ENCODE measurements around the gene GDA. TPM values are rescaled to one million over a fixed set of nuclear protein-coding genes. Genes with fewer than 3 reads are reported as not detected.
"Not testable (repeated sequence)": the region's sequence is repeated elsewhere in the genome, so short reads cannot be mapped to it uniquely, and the experiment has no call there.

The GDA gene
- total and polyA plus RNA-seq, 3 donors from 2014 or later: 1.7 to 3.7 (median 2.1) TPM

DNA sequence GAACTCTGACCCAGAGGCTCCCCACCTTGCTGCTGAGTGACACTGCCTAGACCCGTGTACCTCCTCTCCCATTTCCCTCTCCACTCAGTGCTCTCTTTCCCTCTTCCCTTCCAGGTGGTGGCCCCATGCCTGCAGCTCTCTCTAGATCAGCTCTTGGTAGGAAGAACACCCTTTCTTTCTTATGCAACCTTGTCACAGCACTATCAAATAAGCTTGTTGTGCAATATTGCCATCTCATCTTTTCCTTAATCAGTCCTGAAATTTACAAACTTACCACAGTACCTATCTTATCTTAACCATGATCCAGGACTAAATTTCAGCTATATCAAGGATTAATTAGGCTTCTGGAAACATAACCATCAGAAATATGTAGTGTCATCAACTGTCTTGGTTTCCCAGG lies 127.2 kb downstream of the GDA start:
- intact Hi-C loops (cut with DNase I; ENCODE audit: low total_unique reads): no loop called here

DNA sequence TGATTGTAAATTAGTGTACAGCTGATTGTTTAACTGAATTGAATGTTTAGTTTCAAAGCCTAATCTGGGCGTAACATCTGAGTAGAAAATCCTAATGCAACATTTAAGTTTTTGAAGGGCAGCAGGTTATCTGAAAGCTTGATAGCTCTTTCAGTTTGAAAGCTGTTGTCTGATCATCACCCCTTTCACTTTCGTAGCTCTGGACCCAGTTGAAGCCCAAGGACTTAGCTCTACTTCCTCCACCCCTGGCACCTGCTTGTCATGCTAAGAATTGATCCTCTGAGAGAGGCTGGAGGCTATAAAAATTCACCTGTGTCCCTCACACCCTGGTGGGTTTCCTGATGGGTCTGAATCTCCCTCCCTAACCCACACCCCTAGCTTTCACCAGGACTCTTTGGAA lies 129.7 kb downstream of the GDA start:
- no peak for TF ChIP-seq POLR2A (IDR thresholded peaks at IDR 0.05)
- TF ChIP-seq, protein P1, sequence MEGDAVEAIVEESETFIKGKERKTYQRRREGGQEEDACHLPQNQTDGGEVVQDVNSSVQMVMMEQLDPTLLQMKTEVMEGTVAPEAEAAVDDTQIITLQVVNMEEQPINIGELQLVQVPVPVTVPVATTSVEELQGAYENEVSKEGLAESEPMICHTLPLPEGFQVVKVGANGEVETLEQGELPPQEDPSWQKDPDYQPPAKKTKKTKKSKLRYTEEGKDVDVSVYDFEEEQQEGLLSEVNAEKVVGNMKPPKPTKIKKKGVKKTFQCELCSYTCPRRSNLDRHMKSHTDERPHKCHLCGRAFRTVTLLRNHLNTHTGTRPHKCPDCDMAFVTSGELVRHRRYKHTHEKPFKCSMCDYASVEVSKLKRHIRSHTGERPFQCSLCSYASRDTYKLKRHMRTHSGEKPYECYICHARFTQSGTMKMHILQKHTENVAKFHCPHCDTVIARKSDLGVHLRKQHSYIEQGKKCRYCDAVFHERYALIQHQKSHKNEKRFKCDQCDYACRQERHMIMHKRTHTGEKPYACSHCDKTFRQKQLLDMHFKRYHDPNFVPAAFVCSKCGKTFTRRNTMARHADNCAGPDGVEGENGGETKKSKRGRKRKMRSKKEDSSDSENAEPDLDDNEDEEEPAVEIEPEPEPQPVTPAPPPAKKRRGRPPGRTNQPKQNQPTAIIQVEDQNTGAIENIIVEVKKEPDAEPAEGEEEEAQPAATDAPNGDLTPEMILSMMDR (IDR thresholded peaks at IDR 0.05): no peak
- intact Hi-C loops (cut with DNase I; ENCODE audit: low total_unique reads): no loop called here
- Histone ChIP-seq H3K27me3 (no peaks in the 10 kb centered on the region), H3K4me1 (peaks cover 2% of the 10 kb centered on the region), H3K9me3 (no peaks in the 10 kb centered on the region), H3K36me3 (ENCODE audit: low read depth, missing control alignments) (no peaks in the 10 kb centered on the region), H3K4me3 (no peak overlapping the region), H3K27ac (no peak overlapping the region)
- DNase-seq: no peak
- 83% methylated on average over 2 of the region's 2 CpGs for WGBS, 2 donors

More for the DNA sequence above, 127.2 kb downstream of the GDA start:
- no peak for DNase-seq
- 89 to 93% methylated on average over 1 of the region's 1 CpG for WGBS, 2 donors
- Histone ChIP-seq H3K27me3 (no peaks in the 10 kb centered on the region), H3K4me3 (no peak overlapping the region), H3K9me3 (no peaks in the 10 kb centered on the region), H3K27ac (no peak overlapping the region), H3K36me3 (ENCODE audit: low read depth, missing control alignments) (no peaks in the 10 kb centered on the region), H3K4me1 (peaks cover 2% of the 10 kb centered on the region)
- TF ChIP-seq, protein P1 (IDR thresholded peaks at IDR 0.05): no peak
- TF ChIP-seq POLR2A (IDR thresholded peaks at IDR 0.05): no peak

DNA sequence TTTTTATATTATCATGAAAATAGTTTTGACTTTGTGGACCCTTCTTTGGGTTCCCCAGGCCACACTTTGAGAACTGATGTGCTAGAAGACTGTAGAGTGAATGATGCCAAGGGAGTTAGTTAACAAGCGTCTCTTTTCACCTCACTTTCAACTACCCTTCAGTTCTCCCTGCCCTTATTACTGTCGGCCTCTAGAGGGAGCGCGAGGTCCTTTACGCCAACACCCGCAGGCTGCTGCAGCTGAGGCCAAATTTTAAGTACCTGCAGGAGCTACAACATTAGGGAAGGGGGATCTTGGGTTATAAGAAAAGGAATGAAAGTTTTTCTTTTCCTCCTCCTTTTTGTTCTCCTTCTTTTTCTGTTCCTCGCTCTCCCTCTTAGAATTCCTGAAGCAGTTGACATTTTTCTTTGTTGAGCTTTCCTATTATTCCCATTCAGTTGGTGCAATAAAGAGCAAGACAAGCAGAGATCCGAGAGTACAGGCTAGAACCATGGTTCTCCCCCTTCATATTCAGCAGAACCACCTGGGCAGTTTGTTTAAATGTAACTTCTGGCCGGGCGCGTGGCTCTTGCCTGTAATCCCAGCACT lies 131.8 kb downstream of the GDA start:
- no peaks in the 10 kb centered on the region for H3K27me3 ChIP-seq
- H3K36me3 ChIP-seq (ENCODE audit: low read depth, missing control alignments): no peaks in the 10 kb centered on the region
- no peak overlapping the region for H3K27ac ChIP-seq
- peak; percentile 86 for DNase-seq
- TF ChIP-seq, protein P1 (IDR thresholded peaks at IDR 0.05): peak; percentile 77 to 86 (median 80)
- no peak for TF ChIP-seq POLR2A (IDR thresholded peaks at IDR 0.05)
- H3K4me3 ChIP-seq: peak overlapping the region in 1 of 2 donors; percentile 14
- intact Hi-C loops (cut with DNase I; ENCODE audit: low total_unique reads): loop anchor here (10.0 kb wide), 2 partner anchors 544 to 904 kb away; no protein-coding TSS in a partner anchor
- H3K4me1 ChIP-seq: peaks cover 2% of the 10 kb centered on the region
- 24 to 29% methylated on average over 11 of the region's 11 CpGs for WGBS, 2 donors
- no peaks in the 10 kb centered on the region for H3K9me3 ChIP-seq

DNA sequence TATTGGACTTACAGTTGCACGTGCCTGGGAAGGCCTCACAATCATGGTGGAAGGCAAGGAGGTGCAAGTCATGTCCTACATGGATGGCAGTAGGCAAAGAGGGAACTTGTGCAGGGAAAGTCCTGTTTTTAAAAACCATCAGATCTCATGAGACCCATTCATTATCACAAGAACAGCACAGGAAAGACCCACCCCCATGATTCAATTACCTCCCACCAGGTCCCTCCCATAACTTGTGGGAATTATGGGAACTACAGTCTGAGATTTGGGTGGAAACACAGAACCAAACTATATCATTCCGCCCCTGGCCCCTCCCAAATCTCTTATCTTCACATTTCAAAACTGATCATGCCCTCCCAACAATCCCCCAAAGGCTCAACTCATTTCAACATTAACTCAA lies 140.2 kb downstream of the GDA start:
- 91 to 96% methylated on average over 2 of the region's 2 CpGs for WGBS, 2 donors
- Histone ChIP-seq H3K4me3 (no peak overlapping the region), H3K27me3 (no peaks in the 10 kb centered on the region), H3K4me1 (peaks cover 5% of the 10 kb centered on the region), H3K27ac (no peak overlapping the region), H3K36me3 (ENCODE audit: low read depth, missing control alignments) (no peaks in the 10 kb centered on the region), H3K9me3 (no peaks in the 10 kb centered on the region)
- intact Hi-C loops (cut with DNase I; ENCODE audit: low total_unique reads): loop anchor here (10.0 kb wide), 2 partner anchors 535 to 895 kb away; no protein-coding TSS in a partner anchor
- no peak for DNase-seq
- no peak for TF ChIP-seq POLR2A (IDR thresholded peaks at IDR 0.05)
- TF ChIP-seq, protein P1 (IDR thresholded peaks at IDR 0.05): no peak

DNA sequence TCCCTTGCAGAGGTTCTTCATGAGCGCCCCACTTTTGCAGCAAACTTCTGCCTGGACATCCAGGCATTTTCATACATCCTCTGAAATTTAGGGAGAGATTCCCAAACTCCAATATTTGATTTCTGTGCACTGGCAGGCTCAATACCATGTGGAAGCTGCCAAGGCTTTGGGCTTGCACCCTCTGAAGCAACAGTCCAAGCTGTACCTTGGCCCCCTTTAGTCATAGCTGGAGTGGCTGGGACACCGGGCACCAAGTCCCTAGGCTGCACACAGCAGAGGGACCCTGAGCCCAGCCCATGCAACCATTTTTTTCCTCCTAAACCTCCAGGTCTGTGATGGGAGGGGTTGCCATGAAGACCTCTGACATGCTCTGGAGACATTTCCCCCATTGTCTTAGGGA lies 141.1 kb downstream of the GDA start:
- no peak overlapping the region for H3K4me3 ChIP-seq
- H3K27me3 ChIP-seq: no peaks in the 10 kb centered on the region
- H3K4me1 ChIP-seq: peaks cover 5% of the 10 kb centered on the region
- no peaks in the 10 kb centered on the region for H3K36me3 ChIP-seq (ENCODE audit: low read depth, missing control alignments)
- no peak for DNase-seq
- no peaks in the 10 kb centered on the region for H3K9me3 ChIP-seq
- TF ChIP-seq, protein P1 (IDR thresholded peaks at IDR 0.05): no peak
- no peak for TF ChIP-seq POLR2A (IDR thresholded peaks at IDR 0.05)
- intact Hi-C loops (cut with DNase I; ENCODE audit: low total_unique reads): loop anchor here (10.0 kb wide), 1 partner anchor 304 kb away; no protein-coding TSS in a partner anchor
- WGBS, 2 donors: 94 to 100% methylated on average over 2 of the region's 2 CpGs
- no peak overlapping the region for H3K27ac ChIP-seq

DNA sequence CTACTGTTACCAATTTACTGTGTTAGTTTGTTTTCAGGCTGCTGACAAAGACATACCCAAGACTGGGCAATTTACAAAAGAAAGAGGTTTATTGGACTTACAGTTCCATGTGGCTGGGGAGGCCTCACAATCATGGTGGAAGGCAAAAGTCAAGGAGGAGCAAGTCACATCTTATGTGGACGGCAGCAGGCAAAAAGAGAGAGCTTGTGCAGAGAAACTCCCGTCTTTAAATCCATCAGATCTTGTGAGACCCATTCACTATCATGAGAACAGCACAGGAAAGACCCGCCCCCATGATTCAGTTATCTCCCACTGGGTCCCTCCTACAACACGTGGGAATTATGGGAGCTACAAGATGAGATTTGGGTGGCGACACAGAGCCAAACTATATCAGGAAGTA lies 142.3 kb downstream of the GDA start:
- WGBS, 2 donors: 85 to 90% methylated on average over 5 of the region's 5 CpGs
- H3K27ac ChIP-seq; H3K36me3 ChIP-seq (ENCODE audit: low read depth, missing control alignments); H3K9me3 ChIP-seq; H3K4me3 ChIP-seq; H3K4me1 ChIP-seq; DNase-seq; H3K27me3 ChIP-seq: not testable (repeated sequence)
- intact Hi-C loops (cut with DNase I; ENCODE audit: low total_unique reads): loop anchor here (10.0 kb wide), 1 partner anchor 303 kb away; no protein-coding TSS in a partner anchor
